Measurements from ENCODE around the gene DPYD.

DNA sequence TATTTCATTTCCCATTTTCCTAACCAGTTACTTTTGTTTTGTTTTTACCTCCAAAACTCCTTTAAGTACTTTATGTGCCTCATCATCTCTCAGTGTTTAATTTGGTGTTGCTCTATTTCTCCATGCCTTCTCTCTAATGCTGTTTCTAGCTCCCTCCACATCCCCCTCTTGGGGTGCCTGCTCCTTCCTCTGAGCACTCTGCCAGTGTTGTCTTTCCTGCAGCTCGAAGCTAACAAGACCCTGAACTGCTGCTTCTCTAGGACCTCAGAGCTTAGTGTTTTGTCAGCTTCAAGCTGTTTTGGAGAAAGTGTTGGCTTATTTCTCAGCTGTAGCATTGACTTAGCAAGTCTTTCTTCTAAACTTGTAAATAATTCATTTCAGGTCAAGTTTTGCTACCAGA, 290.6 kb downstream of the DPYD start:
- TF ChIP-seq POLR2AphosphoS5 (IDR thresholded peaks at IDR 0.05), result no peak
- TF ChIP-seq, protein P1, sequence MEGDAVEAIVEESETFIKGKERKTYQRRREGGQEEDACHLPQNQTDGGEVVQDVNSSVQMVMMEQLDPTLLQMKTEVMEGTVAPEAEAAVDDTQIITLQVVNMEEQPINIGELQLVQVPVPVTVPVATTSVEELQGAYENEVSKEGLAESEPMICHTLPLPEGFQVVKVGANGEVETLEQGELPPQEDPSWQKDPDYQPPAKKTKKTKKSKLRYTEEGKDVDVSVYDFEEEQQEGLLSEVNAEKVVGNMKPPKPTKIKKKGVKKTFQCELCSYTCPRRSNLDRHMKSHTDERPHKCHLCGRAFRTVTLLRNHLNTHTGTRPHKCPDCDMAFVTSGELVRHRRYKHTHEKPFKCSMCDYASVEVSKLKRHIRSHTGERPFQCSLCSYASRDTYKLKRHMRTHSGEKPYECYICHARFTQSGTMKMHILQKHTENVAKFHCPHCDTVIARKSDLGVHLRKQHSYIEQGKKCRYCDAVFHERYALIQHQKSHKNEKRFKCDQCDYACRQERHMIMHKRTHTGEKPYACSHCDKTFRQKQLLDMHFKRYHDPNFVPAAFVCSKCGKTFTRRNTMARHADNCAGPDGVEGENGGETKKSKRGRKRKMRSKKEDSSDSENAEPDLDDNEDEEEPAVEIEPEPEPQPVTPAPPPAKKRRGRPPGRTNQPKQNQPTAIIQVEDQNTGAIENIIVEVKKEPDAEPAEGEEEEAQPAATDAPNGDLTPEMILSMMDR (IDR thresholded peaks at IDR 0.05), result no peak

All from sigmoid colon (tissue), 4 donors.